ENCODE results near the gene CAMK1D. TPM values are rescaled to one million over a fixed set of nuclear protein-coding genes. Genes with fewer than 3 reads are reported as not detected.
"Not testable (repeated sequence)": the region's sequence is repeated elsewhere in the genome, so short reads cannot be mapped to it uniquely, and the experiment has no call there.

CAMK1D gene
- total and polyA plus RNA-seq, 2 of the 8 experiments (the other 6 are each of a cell fraction or from before 2014, with no cell fraction given): 3.5 to 10.6 TPM

- H2BK120ac ChIP-seq (replicated peaks; ENCODE audit: low read depth, low read length); H3K27ac ChIP-seq (ENCODE audit: low read depth, low read length); H3K4me2 ChIP-seq (ENCODE audit: insufficient read depth in 1 of 2, low read depth in 2 of 2, low read length in 2 of 2); H3K18ac ChIP-seq (ENCODE audit: extremely low read depth, low read length); H3K79me1 ChIP-seq (ENCODE audit: low read depth, low read length); FAIRE-seq; H3K14ac ChIP-seq (ENCODE audit: insufficient read length); H3K23me2 ChIP-seq (ENCODE audit: low read depth, low read length); H3K4ac ChIP-seq (replicated peaks; ENCODE audit: insufficient read length, low read depth, low read length); H3K9me3 ChIP-seq (ENCODE audit: insufficient read depth in 2 of 2, low read depth in 1 of 2, low read length in 1 of 2); H4K20me1 ChIP-seq (replicated peaks in 1 of 2; ENCODE audit: control insufficient read depth in 1 of 2, insufficient read depth in 2 of 2, low read length in 2 of 2); H4K5ac ChIP-seq (ENCODE audit: insufficient read length, low read depth, low read length); POLR2A ChIA-PET (ENCODE audit: partially characterized antibody); H2BK5ac ChIP-seq (ENCODE audit: low read depth, low read length); H3K56ac ChIP-seq (replicated peaks; ENCODE audit: insufficient read length, low read depth, low read length); H3K27me3 ChIP-seq (replicated peaks in 1 of 4; ENCODE audit: control insufficient read depth in 3 of 4, extremely low read depth in 1 of 4, insufficient read depth in 3 of 4, low read length in 3 of 4); H3K4me3 ChIP-seq (ENCODE audit: extremely low read depth in 1 of 4, insufficient read depth in 2 of 4, low read depth in 3 of 4, low read length in 4 of 4); H2BK12ac ChIP-seq (ENCODE audit: low read depth, low read length); H3K4me1 ChIP-seq (replicated peaks in 1 of 4; ENCODE audit: control insufficient read depth in 3 of 4, insufficient read depth in 4 of 4, low read length in 3 of 4); H3K23ac ChIP-seq (ENCODE audit: insufficient read length); H3K9ac ChIP-seq (replicated peaks in 1 of 4; ENCODE audit: extremely low read depth in 1 of 4, low read depth in 3 of 4, low read length in 3 of 4); H2BK20ac ChIP-seq (ENCODE audit: low read length); H3K36me3 ChIP-seq (ENCODE audit: control insufficient read depth in 2 of 4, insufficient read depth in 4 of 4, low read length in 3 of 4); H2AK5ac ChIP-seq (ENCODE audit: low read depth, low read length); H2BK15ac ChIP-seq (ENCODE audit: low read length); H2AFZ ChIP-seq (ENCODE audit: low read length); H4K8ac ChIP-seq (ENCODE audit: extremely low read depth, insufficient read depth, low read length); DNase-seq (ENCODE audit: low read depth in 1 of 2, low spot score in 2 of 2); H4K91ac ChIP-seq (replicated peaks; ENCODE audit: insufficient read length, low read length); H3K79me2 ChIP-seq (ENCODE audit: control insufficient read depth in 1 of 2, insufficient read depth in 2 of 2, low read length in 2 of 2): not testable (repeated sequence)
- 83% methylated on average over 7 of the region's 9 CpGs; no CpG with 5 or more reads in 1 of the 2 experiments for WGBS, 2 experiments (ENCODE audit: extremely low coverage in 1 of 2, insufficient coverage in 1 of 2, insufficient read length in 1 of 2, insufficient replicate concordance in 2 of 2, low coverage in 1 of 2, low lambda C conversion rate in 2 of 2, missing lambda C conversion rate in 1 of 2)
- CTCF ChIA-PET (ENCODE audit: partially characterized antibody): interaction anchor here (0.8 to 1.4 kb wide), 2 partner anchors 8 to 19 kb away, joined by 3 to 4 read pairs; no protein-coding TSS in a partner anchor
Observed at GRCh38 chr10:12328312-12328711, 21.0 kb upstream of the CAMK1D start.

Measured in H1 (cell line).